CD4-positive, alpha-beta T cell (primary cell): ENCODE measurements around the gene BCO1. TPM values are rescaled to one million over a fixed set of nuclear protein-coding genes. Genes with fewer than 3 reads are reported as not detected.
A peak's percentile ranks its signal among the peaks of the same experiment; 100 is the strongest.

Experiments used
- ATAC-seq: fragments of 200-7000 bp; cut with Tn5 transposase; one replicate; pipeline ENCODE4 v1.10.0; 2022; ENCODE audit warnings: mild to moderate bottlenecking; ENCODE audit not compliant: poor library complexity
- CTCF ChIA-PET: fragments of 350-600 bp; sonication (Branson Sonifier 250); formaldehyde crosslinking; loops from one replicate; lab custom pipeline; 2021; ENCODE audit warnings: antibody characterized with exemption, inconsistent platforms; lab: Charles Lee
- POLR2A ChIA-PET: fragments of 350-600 bp; sonication (Branson Sonifier 250); formaldehyde crosslinking; loops from one replicate; lab custom pipeline; 2021; ENCODE audit warnings: antibody characterized with exemption, inconsistent platforms; lab: Charles Lee
- DNase-seq, 14 experiments: peaks; one replicate each; pipeline ENCODE4 v3.0.0-alpha.2; 2013 to 2020; ENCODE audit warnings: mixed read lengths in 2 of 14
- H3K27ac ChIP-seq, 2 donors: one replicate each; pipeline versions ENCODE4 v1.5.1 to v1.7.0; 2013; ENCODE audit warnings: low read length in 2 of 2, low read depth in 1 of 2, mild to moderate bottlenecking in 1 of 2
- H3K27me3 ChIP-seq, 2 experiments: 1 replicate in 1 of 2; 2 replicates in 1 of 2; pipeline versions ENCODE4 v1.6.1 to v1.7.0; 2013; ENCODE audit warnings: low read length in 2 of 2, control low read depth in 1 of 2, mild to moderate bottlenecking in 1 of 2, moderate library complexity in 1 of 2; ENCODE audit not compliant: insufficient read depth in 2 of 2, control insufficient read depth in 1 of 2
- H3K36me3 ChIP-seq: one replicate; pipeline ENCODE4 v1.6.1; 2013; ENCODE audit warnings: low read length, control low read depth; ENCODE audit not compliant: insufficient read depth
- H3K4me1 ChIP-seq: one replicate; pipeline ENCODE4 v1.6.1; 2013; ENCODE audit warnings: low read length, control low read depth; ENCODE audit not compliant: insufficient read depth
- H3K4me3 ChIP-seq: one replicate; pipeline ENCODE4 v1.5.1; 2013; ENCODE audit warnings: mild to moderate bottlenecking, low read length, moderate library complexity
- H3K9me3 ChIP-seq, 2 experiments: 1 replicate in 1 of 2; 2 replicates in 1 of 2; pipeline versions ENCODE4 v1.6.1 to v1.7.0; 2013; ENCODE audit warnings: low read length in 2 of 2, mild to moderate bottlenecking in 2 of 2, control low read depth in 1 of 2, moderate library complexity in 1 of 2; ENCODE audit not compliant: control insufficient read depth in 1 of 2, insufficient read depth in 1 of 2
- H3K27ac Mint-ChIP-seq: one replicate; pipeline ENCODE4 v1.8.0; 2020; ENCODE audit warnings: mixed read lengths
- H3K27me3 Mint-ChIP-seq: one replicate; pipeline ENCODE4 v1.8.0; 2021; ENCODE audit warnings: mixed read lengths
- H3K36me3 Mint-ChIP-seq: one replicate; pipeline ENCODE4 v1.8.0; 2021; ENCODE audit warnings: low read depth, mixed read lengths
- H3K4me1 Mint-ChIP-seq: one replicate; pipeline ENCODE4 v1.8.0; 2021; ENCODE audit warnings: low read depth, mixed read lengths
- H3K4me3 Mint-ChIP-seq: one replicate; pipeline ENCODE4 v1.8.0; 2020; ENCODE audit warnings: mild to moderate bottlenecking, mixed read lengths
- H3K9me3 Mint-ChIP-seq: one replicate; pipeline ENCODE4 v1.8.0; 2020; ENCODE audit warnings: mixed read lengths
- CTCF ChIP-seq: fragments of 200-600 bp; IDR thresholded peaks from one replicate; pipeline ENCODE4 v1.8.0; 2022; ENCODE audit warnings: antibody characterized with exemption, mild to moderate bottlenecking
- intact Hi-C, 2 experiments: fragments of 100-400 bp; cut with DNase I in 1 of 2; cut with micrococcal nuclease in 1 of 2; formaldehyde crosslinking; loops; one replicate each; pipeline versions ENCODE4 v1.15.1 to v1.9.0; 2023 to 2025; cut with DNase I, micrococcal nuclease
- total RNA-seq, 174 experiments: library from RNA in 2 of 174; stranded (reverse) in 2 of 174; gene quantifications; one replicate each; pipeline ENCODE4 v1.2.3 and lab custom pipeline; 2021 to 2026

The BCO1 gene
- total RNA-seq, 2 experiments from 2014 or later: not detected

- Mint-ChIP-seq H3K36me3 (no peaks in the 10 kb centered on the region), H3K4me3 (no peak overlapping the region), H3K4me1 (no peaks in the 10 kb centered on the region), H3K27me3 (no peaks in the 10 kb centered on the region), H3K9me3 (no peaks in the 10 kb centered on the region), H3K27ac (no peak overlapping the region)
- H3K27ac ChIP-seq: no peak overlapping the region
- no peaks in the 10 kb centered on the region for H3K4me1 ChIP-seq
- DNase-seq (no peak), ATAC-seq (no peak)
- ChIA-PET POLR2A (interaction anchor here (0.7 kb wide), 1 partner anchor 1333 kb away, joined by 3 read pairs; no protein-coding TSS in a partner anchor), CTCF (interaction anchor here (0.7 kb wide), 1 partner anchor 262 kb away, joined by 3 read pairs; no protein-coding TSS in a partner anchor)
- H3K9me3 ChIP-seq: peaks cover 0 to 3% of the 10 kb centered on the region in 2 experiments
- TF ChIP-seq CTCF: no peak
- intact Hi-C loops: loop anchor here in 1 of 2 experiments (5.0 kb wide), 1 partner anchor 477 kb away; no protein-coding TSS in a partner anchor
- no peak overlapping the region for H3K4me3 ChIP-seq
- H3K27me3 ChIP-seq: no peaks in the 10 kb centered on the region
- no peaks in the 10 kb centered on the region for H3K36me3 ChIP-seq
Measured at GRCh38 chr16:81259916-81260315, 21.4 kb downstream of the BCO1 start.

GRCh38 chr16:81261049-81261648, 22.7 kb downstream of the BCO1 start:
- Histone ChIP-seq H3K4me3 (no peak overlapping the region), H3K4me1 (no peaks in the 10 kb centered on the region), H3K9me3 (peaks cover 0 to 3% of the 10 kb centered on the region in 2 experiments), H3K27me3 (no peaks in the 10 kb centered on the region), H3K36me3 (no peaks in the 10 kb centered on the region), H3K27ac (no peak overlapping the region)
- H3K4me1 Mint-ChIP-seq: no peaks in the 10 kb centered on the region
- CTCF ChIA-PET: no interaction called here
- no peak for ATAC-seq
- no peak overlapping the region for H3K4me3 Mint-ChIP-seq
- no peaks in the 10 kb centered on the region for H3K9me3 Mint-ChIP-seq
- POLR2A ChIA-PET: no interaction called here
- DNase-seq: peak in 4 of 14 experiments; percentile 17 to 48 (median 35)
- no peaks in the 10 kb centered on the region for H3K36me3 Mint-ChIP-seq
- TF ChIP-seq CTCF: peak; percentile 58
- H3K27me3 Mint-ChIP-seq: no peaks in the 10 kb centered on the region
- H3K27ac Mint-ChIP-seq: no peak overlapping the region
- intact Hi-C loops: loop anchor here in 1 of 2 experiments (5.0 kb wide), 1 partner anchor 476 kb away; no protein-coding TSS in a partner anchor

GRCh38 chr16:81263470-81264220, 25.2 kb downstream of the BCO1 start:
- intact Hi-C loops: loop anchor here in 1 of 2 experiments (5.0 kb wide), 1 partner anchor 474 kb away; no protein-coding TSS in a partner anchor
- CTCF ChIA-PET: no interaction called here

More at GRCh38 chr16:81263470-81264220, 25.2 kb downstream of the BCO1 start:
- no peak overlapping the region for H3K4me3 Mint-ChIP-seq
- no peak overlapping the region for H3K27ac ChIP-seq
- no peaks in the 10 kb centered on the region for H3K36me3 ChIP-seq
- peaks cover 0 to 3% of the 10 kb centered on the region in 2 experiments for H3K9me3 ChIP-seq
- ATAC-seq (no peak), DNase-seq (no peak)
- no peak overlapping the region for H3K4me3 ChIP-seq
- H3K9me3 Mint-ChIP-seq: no peaks in the 10 kb centered on the region
- POLR2A ChIA-PET: no interaction called here
- H3K4me1 Mint-ChIP-seq: no peaks in the 10 kb centered on the region
- H3K27ac Mint-ChIP-seq: no peak overlapping the region
- TF ChIP-seq CTCF: no peak
- peaks cover 0 to 2% of the 10 kb centered on the region in 2 experiments for H3K27me3 ChIP-seq
- H3K36me3 Mint-ChIP-seq: no peaks in the 10 kb centered on the region
- H3K27me3 Mint-ChIP-seq: no peaks in the 10 kb centered on the region
- no peaks in the 10 kb centered on the region for H3K4me1 ChIP-seq
